GM13977 (cell line): ENCODE measurements around the gene PDCD11.

Experiments
- DNase-seq: peaks from one replicate; pipeline ENCODE4 v3.0.0; 2012; ENCODE audit warnings: low spot score
- in situ Hi-C: fragments of 300-500 bp; cut with MboI; formaldehyde crosslinking; loops from one replicate; pipeline ENCODE4 v1.12.0; 2022; ENCODE audit warnings: low sequenced_read_pairs, low pct_unique_long_range_greater_than_20kb, mixed read lengths, inconsistent platforms; ENCODE audit not compliant: unreplicated experiment
- TF ChIP-seq, protein P1 (sequence below): IDR thresholded peaks from 2 replicates; pipeline ENCODE4 v1.5.1; 2012; ENCODE audit warnings: mild to moderate bottlenecking, control low read depth; ENCODE audit not compliant: insufficient read depth; ENCODE audit errors: extremely low read depth, missing control alignments

Gene PDCD11

DNA sequence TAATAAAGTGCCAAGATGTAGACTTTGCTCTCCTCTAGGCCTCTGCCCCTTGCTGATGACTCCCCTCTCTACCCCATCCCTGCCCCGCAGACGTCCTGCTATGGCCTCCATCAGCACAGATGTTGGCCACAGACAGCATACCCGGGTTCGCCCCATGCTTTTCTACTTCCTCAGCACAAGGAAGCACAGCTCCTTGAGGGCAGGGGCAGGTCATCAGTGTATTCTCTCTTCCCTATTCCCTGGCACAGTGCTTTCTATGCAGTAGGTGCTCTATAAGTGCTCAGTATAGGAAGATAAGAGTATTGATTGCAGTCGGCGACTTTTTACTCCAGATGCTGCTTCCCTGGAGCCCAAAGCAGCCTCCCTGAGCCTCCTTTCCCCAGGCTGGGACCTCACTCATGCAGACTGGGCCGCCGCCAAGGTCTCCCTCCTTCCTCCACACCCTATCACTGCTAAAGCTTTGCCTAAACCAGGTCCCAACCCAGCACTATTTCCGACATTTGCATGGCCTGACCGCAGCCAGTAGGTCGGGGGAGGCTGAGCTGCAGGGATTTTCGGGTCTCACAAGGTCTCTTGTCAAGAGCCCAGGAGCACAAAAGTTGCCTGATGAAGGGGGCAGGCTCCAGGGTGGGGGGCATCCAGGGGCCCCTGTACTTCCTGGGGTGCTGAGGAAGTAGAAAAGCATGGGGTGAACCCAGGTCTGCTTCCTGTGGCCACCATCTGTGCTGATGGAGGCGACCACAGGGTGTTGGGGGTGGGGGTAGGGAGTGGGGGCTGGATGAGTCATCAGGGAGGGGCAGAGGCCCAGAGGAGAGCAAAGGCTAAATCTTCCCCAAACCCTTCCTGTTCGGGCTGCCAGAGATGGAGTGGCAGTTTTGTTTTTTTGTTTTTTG, 74.6 kb downstream of the PDCD11 start:
- TF ChIP-seq, protein P1, sequence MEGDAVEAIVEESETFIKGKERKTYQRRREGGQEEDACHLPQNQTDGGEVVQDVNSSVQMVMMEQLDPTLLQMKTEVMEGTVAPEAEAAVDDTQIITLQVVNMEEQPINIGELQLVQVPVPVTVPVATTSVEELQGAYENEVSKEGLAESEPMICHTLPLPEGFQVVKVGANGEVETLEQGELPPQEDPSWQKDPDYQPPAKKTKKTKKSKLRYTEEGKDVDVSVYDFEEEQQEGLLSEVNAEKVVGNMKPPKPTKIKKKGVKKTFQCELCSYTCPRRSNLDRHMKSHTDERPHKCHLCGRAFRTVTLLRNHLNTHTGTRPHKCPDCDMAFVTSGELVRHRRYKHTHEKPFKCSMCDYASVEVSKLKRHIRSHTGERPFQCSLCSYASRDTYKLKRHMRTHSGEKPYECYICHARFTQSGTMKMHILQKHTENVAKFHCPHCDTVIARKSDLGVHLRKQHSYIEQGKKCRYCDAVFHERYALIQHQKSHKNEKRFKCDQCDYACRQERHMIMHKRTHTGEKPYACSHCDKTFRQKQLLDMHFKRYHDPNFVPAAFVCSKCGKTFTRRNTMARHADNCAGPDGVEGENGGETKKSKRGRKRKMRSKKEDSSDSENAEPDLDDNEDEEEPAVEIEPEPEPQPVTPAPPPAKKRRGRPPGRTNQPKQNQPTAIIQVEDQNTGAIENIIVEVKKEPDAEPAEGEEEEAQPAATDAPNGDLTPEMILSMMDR = no peak
- in situ Hi-C loops = no loop called here
- peak; percentile 89 for DNase-seq

DNA sequence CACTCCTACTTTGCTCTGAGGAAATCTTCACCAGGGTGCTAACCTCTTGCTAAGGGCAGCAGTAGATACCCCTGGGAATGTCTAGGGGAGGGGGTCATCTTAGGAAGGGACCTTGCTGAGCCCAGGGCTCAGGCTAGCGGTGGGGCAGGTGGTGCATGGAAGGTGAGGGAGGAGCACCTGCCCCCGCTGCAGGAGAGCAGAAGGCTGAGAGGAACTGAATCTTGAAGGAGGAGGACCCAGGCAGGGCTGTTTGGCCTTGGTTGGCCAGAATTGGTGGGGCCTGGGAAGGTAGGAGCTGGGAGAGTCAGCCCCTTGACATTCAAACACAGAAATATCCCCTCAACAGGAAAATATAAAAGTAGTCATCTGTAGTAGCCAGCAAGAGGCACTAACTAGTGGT, 75.6 kb downstream of the PDCD11 start:
- in situ Hi-C loops = no loop called here
- peak; percentile 72 for DNase-seq
- TF ChIP-seq, protein P1 = no peak

DNA sequence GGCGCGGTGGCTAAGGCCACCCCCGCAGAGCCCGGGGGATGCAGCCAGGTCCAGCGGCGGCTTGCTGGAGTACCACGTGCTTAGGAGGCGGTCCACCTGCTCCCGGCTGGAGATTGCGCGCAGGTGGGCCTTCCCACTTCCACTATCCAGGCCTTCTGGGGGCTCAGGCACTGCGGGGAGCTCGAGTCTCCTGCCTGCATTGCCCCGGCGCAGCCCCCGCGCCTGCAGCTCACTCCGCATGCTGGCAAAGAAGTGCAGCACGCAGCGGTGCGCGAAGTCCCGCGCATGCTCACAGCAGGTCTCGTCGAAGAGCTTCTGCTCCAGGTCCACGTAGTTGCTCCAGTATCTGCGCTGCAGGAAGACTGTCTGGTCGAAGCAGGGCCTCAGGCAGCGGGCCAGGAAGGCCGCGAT, 76.8 kb downstream of the PDCD11 start:
- in situ Hi-C loops = no loop called here
- TF ChIP-seq, protein P1 = no peak
- no peak for DNase-seq

DNA sequence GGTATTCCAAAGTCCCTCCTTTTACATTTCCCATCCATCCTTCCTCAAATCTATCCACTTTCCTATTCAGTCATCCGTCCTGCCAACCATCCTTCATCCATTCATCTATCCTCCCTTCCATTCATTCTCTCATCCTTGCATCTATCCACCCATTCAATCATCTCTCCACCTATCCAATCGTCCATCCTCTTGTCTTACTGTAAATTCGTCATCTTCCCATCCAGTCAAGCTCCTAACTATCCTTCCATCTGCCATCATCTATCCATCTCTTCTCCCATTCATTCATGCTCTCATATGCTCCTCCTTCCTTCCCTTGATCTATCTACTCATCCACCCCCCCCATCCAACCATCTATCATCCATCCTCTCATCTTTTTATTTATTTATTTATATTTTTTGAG, 77.7 kb downstream of the PDCD11 start:
- DNase-seq = no peak
- in situ Hi-C loops = no loop called here
- TF ChIP-seq, protein P1 = no peak

DNA sequence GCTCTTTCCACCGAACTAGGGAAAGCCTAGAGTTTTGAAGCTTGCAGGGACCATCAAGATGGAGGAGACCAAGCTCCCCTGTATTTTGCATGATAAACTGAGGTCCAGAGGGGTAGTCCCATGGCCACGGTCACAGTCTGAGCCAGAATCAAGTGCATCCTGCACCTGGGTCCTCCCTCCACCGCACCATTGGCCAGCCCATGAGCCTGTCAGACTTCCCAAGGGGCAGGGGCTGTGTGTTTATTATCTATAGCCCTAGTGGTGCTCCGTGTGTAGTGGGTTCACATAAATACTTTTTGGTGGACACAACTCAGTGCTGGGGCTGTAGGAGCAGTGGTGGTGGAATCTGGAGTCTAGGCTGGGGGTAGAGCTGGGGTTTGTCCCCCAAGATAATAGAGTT, 79.0 kb downstream of the PDCD11 start:
- TF ChIP-seq, protein P1 = no peak
- no peak for DNase-seq
- in situ Hi-C loops = loop anchor here (5.0 to 25.0 kb wide), 2 partner anchors 63 to 638 kb away; partner anchors contain the start of gene CYP17A1

DNA sequence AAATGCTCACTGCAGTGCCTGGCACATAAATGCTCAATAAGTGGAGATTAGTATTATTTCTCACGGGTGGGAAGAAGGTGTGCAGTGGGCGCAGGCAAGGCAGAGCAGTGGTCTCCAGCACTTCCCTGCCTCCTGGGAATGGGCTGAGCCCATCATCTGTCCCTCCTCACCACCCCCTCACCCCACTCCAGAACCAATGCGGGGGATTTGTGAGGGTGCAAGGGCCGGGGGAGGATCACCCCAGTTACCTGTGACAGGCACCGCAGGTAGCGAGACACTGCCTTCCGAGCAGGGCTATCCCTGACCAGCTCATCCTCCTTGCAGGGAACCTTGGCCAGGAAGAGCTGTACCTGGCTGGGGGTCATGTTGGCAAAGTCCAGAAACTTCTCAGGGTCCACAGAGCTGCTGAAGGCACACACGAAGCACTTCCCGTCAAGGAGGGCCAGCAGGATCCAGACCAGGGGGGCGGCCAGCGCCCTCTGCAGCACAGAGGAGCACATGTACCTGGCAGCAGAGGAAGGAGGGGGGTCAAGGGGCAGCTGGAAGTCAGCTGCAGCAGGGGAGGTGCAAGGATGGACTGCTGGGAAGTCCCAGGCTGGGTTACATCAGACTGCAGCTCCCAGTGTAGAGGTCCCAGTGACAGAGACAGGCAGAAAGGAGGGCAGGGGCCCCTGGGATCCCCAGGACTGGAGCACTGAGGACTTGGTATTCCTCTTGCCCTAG, 79.8 kb downstream of the PDCD11 start:
- in situ Hi-C loops = loop anchor here (5.0 to 25.0 kb wide), 2 partner anchors 64 to 639 kb away; partner anchors contain the start of gene CYP17A1
- DNase-seq = no peak
- TF ChIP-seq, protein P1 = peak; percentile 63
